Activated CD4-positive, alpha-beta memory T cell treated with anti-CD3 and anti-CD28 coated beads, Interleukin-2, amount 10 ng/mL, durations not matched to agents 7 days and 5 days (primary cell): Measurements from ENCODE around the gene CALD1. TPM values are rescaled to one million over a fixed set of nuclear protein-coding genes. Genes with fewer than 3 reads are reported as not detected.

ENCODE experiments used
- CTCF ChIA-PET: fragments of 350-600 bp; sonication (Branson Sonifier 250); formaldehyde crosslinking; loops from one replicate; lab custom pipeline; 2021; ENCODE audit warnings: antibody characterized with exemption, inconsistent platforms; lab: Charles Lee
- POLR2A ChIA-PET: fragments of 350-600 bp; sonication (Branson Sonifier 250); formaldehyde crosslinking; loops from one replicate; lab custom pipeline; 2021; ENCODE audit warnings: antibody characterized with exemption; lab: Charles Lee
- DNase-seq: peaks from one replicate; pipeline ENCODE4 v3.0.0-alpha.2; 2020
- H3K27ac Mint-ChIP-seq: one replicate; pipeline ENCODE4 v1.8.0; 2021; ENCODE audit warnings: mild to moderate bottlenecking, mixed read lengths
- H3K27me3 Mint-ChIP-seq: one replicate; pipeline ENCODE4 v1.8.0; 2021; ENCODE audit warnings: mixed read lengths
- H3K36me3 Mint-ChIP-seq: one replicate; pipeline ENCODE4 v1.8.0; 2021; ENCODE audit warnings: low read depth, mixed read lengths
- H3K4me1 Mint-ChIP-seq: one replicate; pipeline ENCODE4 v1.8.0; 2021; ENCODE audit warnings: mixed read lengths
- H3K4me3 Mint-ChIP-seq: one replicate; pipeline ENCODE4 v1.8.0; 2021; ENCODE audit warnings: mild to moderate bottlenecking, mixed read lengths
- H3K9me3 Mint-ChIP-seq: one replicate; pipeline ENCODE4 v1.8.0; 2021; ENCODE audit warnings: mixed read lengths
- total RNA-seq, 2 experiments: library from RNA; stranded (reverse); gene quantifications; one replicate each; pipeline ENCODE4 v1.2.3, GENCODE V29; 2021

CALD1 gene
- total RNA-seq, 2 experiments from 2014 or later, result 0.38 to 0.63 TPM

DNA sequence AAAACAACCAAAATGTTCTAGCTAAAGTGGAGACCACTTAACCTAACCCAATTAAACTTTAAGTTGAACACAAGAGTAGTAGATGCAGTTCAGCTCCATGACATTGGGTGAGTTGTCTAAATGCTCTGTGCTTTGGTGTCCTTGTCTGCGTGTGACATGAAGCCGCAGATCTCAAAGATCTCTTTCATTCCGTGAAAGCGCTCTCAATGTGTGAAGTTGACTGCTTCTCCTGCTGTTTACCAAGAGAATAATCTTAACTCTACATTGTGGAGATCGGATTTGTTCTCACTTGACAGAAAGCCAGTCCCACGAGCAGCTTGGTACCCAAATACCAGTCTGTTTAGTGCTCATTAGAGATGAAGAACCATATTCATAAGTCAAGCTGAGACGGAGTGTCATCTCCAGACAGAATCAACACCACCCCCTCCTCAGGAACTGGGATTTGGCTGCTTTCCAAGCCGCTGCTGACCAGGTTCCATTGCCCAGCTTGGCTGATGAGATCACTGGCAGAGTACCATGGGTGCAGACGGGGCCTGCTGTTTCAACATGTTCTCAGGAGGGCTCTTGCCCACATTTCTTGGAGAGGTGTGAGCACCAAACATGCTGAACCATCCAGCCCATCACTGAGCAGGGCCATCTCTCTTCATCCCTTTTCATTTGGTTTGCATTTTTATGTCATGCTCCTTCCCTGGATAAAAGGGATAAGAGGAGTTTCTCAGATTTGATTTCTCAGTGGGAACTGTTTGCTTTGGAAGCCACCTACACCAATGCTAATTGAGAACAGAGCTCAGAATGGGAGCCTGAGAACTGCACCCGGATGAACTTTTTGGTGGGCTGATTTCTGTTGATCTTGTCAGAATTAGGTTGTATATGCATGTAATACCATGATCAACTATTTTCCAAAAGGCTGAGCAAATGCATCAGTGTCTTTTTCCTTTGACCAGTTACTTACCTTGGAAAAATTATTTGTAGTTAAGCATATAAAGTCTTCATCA is 111.1 kb downstream of the CALD1 start:
- peaks cover 15% of the 10 kb centered on the region for H3K27me3 Mint-ChIP-seq
- H3K4me3 Mint-ChIP-seq, result no peak overlapping the region
- no peaks in the 10 kb centered on the region for H3K9me3 Mint-ChIP-seq
- POLR2A ChIA-PET, result no interaction called here
- CTCF ChIA-PET, result interaction anchor here (1.1 kb wide), 1 partner anchor 12 kb away, joined by 3 read pairs; no protein-coding TSS in a partner anchor
- no peak overlapping the region for H3K27ac Mint-ChIP-seq
- no peak for DNase-seq
- H3K4me1 Mint-ChIP-seq, result peaks cover 8% of the 10 kb centered on the region
- H3K36me3 Mint-ChIP-seq, result no peaks in the 10 kb centered on the region

DNA sequence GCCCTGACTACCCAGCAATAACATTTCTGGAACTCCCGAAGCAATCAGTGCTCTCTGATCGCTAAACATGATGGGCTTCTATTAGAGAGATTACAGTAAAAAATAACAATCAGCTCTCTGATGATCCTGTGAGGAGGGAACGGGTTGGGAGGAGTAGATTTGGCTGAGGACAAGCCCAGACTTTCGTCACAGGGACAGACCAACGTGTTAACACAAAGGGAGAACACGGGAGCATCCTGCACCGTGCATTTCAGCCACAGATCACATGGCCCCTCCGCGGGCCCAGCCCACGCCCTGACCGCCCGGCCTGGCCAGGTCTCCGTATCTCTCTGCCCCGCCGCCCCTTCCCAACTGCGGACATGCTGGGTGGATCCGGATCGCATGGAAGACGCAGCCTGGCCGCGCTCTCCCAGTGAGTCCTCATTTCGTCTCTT is 111.8 kb downstream of the CALD1 start:
- ChIA-PET CTCF (no interaction called here), POLR2A (no interaction called here)
- H3K27me3 Mint-ChIP-seq, result peaks cover 15% of the 10 kb centered on the region
- H3K9me3 Mint-ChIP-seq, result peaks cover 6% of the 10 kb centered on the region
- no peak overlapping the region for H3K27ac Mint-ChIP-seq
- DNase-seq, result no peak
- no peak overlapping the region for H3K4me3 Mint-ChIP-seq
- no peaks in the 10 kb centered on the region for H3K36me3 Mint-ChIP-seq
- H3K4me1 Mint-ChIP-seq, result peaks cover 5% of the 10 kb centered on the region

DNA sequence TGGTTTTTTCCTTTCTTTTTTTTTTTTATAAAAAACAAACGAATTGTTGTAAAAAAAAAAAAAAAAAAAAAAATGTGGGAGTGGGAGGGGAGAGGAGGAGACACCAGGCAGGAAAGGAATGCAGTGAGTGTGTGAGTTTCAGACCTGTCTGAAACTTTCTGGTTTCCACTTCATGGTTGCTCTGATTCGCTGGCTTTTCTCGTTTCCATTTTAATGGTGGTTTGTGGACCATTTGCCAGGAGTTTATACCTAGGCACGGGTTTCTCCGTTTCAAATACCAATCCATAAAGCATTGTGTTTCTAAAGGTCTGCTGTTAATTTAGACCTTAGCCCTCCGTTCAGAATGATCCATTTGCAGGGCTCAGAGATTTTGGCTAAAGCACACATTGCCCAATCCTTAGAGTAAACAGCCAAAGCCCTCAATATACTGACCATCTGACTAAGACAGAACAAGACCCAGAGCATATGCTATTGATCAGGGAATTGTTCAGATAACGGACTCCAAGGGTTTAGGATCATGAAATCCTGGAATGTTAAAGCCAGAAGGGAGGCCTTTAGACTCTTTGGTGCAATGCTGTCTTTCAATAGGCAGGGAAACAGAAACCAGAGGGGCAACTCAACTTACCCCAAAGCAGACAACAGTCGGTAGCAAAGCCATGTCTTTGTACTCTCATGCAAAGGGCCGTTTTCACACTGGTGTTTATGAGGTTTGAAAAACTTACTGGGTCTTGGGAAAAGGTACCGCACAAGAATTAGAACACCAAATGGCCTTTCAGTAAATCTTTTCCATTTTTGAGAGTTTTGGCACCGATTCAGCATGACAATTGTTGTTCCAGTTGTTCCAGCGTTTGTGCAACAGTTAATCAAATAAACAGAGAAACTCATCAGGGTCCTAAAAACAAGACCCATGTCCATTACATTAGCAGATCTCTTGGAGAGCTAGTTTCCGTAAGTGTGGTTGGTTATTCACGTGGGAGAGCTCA is 112.6 kb downstream of the CALD1 start:
- POLR2A ChIA-PET, result no interaction called here
- Mint-ChIP-seq H3K9me3 (peaks cover 9% of the 10 kb centered on the region), H3K4me1 (no peaks in the 10 kb centered on the region), H3K4me3 (no peak overlapping the region), H3K36me3 (no peaks in the 10 kb centered on the region), H3K27ac (no peak overlapping the region), H3K27me3 (peaks cover 16% of the 10 kb centered on the region)
- CTCF ChIA-PET, result no interaction called here
- DNase-seq, result no peak

DNA sequence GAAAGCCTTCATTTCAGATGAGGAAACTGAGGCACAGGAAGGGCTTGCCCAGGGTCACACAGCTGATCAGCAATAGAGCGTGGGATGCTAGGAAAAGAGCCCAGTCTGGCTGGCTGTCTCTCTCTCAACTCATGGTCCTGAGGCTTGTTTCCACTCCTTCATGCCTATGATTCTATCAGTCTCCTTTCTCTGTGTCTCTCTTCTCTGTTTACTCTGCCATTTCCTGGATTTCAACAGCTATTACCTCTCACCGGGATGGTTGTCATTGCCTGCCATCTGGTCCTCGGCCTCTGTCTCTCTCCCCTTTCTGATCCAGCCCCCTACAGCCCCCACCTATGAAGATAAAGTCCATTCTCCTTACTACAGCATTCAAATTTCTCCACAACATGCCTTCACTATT is 113.5 kb downstream of the CALD1 start:
- POLR2A ChIA-PET, result no interaction called here
- H3K27ac Mint-ChIP-seq, result no peak overlapping the region
- H3K9me3 Mint-ChIP-seq, result peaks cover 9% of the 10 kb centered on the region
- no peaks in the 10 kb centered on the region for H3K36me3 Mint-ChIP-seq
- H3K27me3 Mint-ChIP-seq, result peaks cover 16% of the 10 kb centered on the region
- CTCF ChIA-PET, result no interaction called here
- DNase-seq, result no peak
- H3K4me1 Mint-ChIP-seq, result no peaks in the 10 kb centered on the region
- no peak overlapping the region for H3K4me3 Mint-ChIP-seq

DNA sequence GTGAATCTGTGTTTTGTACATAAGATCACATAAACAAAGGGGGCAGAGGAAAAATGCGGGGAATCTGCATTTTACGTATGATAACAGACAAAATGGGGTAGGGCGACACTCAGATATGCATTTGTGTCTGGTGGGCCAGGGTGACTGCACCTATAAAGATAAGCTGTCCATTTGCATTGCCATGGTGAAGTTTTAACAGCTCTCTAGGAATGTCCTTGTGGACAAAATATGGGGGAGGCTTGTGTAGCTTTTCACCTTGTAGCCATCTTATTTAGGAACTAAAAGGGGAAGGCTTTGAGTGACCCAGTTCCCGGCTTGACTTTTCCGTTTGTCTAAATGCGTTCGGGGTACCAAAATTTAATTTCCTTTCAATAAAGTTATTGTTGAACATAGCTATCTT is 114.5 kb downstream of the CALD1 start:
- Mint-ChIP-seq H3K4me3 (no peak overlapping the region), H3K4me1 (no peaks in the 10 kb centered on the region), H3K27me3 (peaks cover 16% of the 10 kb centered on the region), H3K9me3 (peaks cover 9% of the 10 kb centered on the region), H3K27ac (no peak overlapping the region), H3K36me3 (no peaks in the 10 kb centered on the region)
- POLR2A ChIA-PET, result no interaction called here
- no peak for DNase-seq
- CTCF ChIA-PET, result interaction anchor here (0.6 kb wide), 1 partner anchor 60 kb away, joined by 3 read pairs; no protein-coding TSS in a partner anchor

DNA sequence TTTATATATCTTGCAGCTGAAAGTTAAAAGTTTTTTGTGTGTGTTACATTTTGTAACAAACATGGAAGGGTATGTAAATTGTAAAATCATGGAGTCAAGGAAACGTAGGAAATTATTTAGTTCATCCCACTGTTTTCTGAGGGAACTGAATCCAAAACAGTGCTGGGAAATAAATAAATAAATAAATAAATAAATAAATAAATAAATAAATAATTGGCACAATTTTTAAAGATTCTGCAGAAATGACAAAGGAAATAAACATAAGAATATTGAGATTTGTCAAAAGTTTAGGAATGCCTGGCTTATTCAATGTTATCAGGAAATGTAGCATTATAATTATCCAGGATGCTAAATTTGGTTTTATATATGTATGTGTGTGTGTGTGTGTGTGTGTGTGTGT is 115.5 kb downstream of the CALD1 start:
- no peak overlapping the region for H3K4me3 Mint-ChIP-seq

DNA sequence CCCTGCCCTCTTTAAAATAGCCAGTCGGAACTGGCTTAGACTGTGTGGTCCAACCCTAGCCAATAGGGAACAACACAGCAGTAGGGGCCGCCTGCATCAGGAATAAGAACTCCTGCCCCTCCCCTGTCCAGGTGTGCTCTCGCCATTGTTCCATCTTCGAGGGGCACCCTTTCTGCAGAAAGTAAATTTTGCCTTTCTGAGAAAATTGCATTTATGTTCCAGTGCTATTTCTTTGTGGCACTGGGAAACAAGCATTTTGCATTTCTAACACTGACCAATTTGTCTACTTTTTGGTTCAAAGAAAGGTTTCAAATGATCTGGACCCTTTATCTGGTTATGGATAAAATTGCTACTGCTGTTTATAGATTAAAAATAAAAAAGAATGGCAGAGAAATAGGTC is 116.6 kb downstream of the CALD1 start:
- H3K27ac Mint-ChIP-seq, result no peak overlapping the region
- POLR2A ChIA-PET, result no interaction called here
- peaks cover 16% of the 10 kb centered on the region for H3K27me3 Mint-ChIP-seq
- H3K4me3 Mint-ChIP-seq, result no peak overlapping the region
- H3K4me1 Mint-ChIP-seq, result peaks cover 1% of the 10 kb centered on the region
- H3K36me3 Mint-ChIP-seq, result no peaks in the 10 kb centered on the region
- CTCF ChIA-PET, result no interaction called here
- DNase-seq, result no peak
- H3K9me3 Mint-ChIP-seq, result peaks cover 9% of the 10 kb centered on the region

More for the DNA sequence above, 115.5 kb downstream of the CALD1 start:
- peaks cover 1% of the 10 kb centered on the region for H3K4me1 Mint-ChIP-seq
- POLR2A ChIA-PET, result no interaction called here
- no peak for DNase-seq
- H3K9me3 Mint-ChIP-seq, result peaks cover 9% of the 10 kb centered on the region
- CTCF ChIA-PET, result interaction anchor here (0.6 kb wide), 1 partner anchor 769 kb away, joined by 4 read pairs; no protein-coding TSS in a partner anchor
- H3K27ac Mint-ChIP-seq, result no peak overlapping the region
- H3K36me3 Mint-ChIP-seq, result no peaks in the 10 kb centered on the region
- peaks cover 16% of the 10 kb centered on the region for H3K27me3 Mint-ChIP-seq

DNA sequence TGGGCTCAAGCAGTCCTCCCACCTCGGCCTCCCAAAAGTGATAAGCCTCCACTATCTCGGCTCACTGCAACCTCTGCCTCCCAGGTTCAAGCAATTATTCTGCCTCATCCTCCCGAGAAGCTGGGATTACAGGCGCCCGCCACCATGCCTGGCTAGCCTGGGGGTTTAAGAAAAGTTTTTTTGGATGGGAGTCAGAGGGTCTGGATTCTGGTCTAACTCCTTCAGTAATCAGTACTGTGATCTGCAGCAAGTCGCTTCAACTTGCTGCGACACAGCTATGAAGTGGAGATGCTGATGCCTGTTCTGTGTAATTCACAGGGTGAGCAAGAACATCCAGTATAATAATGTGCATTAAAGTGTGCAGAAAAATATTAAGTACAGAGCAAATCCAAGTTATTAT is 118.5 kb downstream of the CALD1 start:
- no peak overlapping the region for H3K4me3 Mint-ChIP-seq

DNA sequence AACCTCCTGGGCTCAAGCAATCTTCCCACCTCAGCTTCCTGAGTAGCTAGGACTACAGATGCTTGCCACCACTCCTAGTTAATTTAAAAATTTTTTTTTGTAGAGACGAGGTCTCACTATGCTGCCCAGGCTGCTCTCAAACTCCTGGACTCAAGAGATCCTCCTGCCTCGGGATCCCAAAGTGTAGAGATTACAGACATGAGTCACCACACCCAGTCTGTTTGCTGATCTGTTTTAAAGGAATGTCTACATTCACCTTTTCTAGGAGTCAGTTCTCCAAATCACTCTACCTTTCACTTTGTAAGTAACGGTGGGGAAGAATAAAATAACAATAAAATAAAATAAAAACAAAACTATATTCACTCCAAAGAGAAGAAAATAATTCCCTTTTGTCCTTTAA is 120.3 kb downstream of the CALD1 start:
- no peak overlapping the region for H3K4me3 Mint-ChIP-seq
- ChIA-PET POLR2A (no interaction called here), CTCF (no interaction called here)
- H3K36me3 Mint-ChIP-seq, result no peaks in the 10 kb centered on the region
- H3K27me3 Mint-ChIP-seq, result peaks cover 3% of the 10 kb centered on the region
- H3K27ac Mint-ChIP-seq, result no peak overlapping the region
- peaks cover 9% of the 10 kb centered on the region for H3K9me3 Mint-ChIP-seq
- DNase-seq, result no peak
- H3K4me1 Mint-ChIP-seq, result peaks cover 1% of the 10 kb centered on the region

More for the DNA sequence above, 118.5 kb downstream of the CALD1 start:
- CTCF ChIA-PET, result no interaction called here
- no peaks in the 10 kb centered on the region for H3K36me3 Mint-ChIP-seq
- H3K9me3 Mint-ChIP-seq, result peaks cover 9% of the 10 kb centered on the region
- peaks cover 11% of the 10 kb centered on the region for H3K27me3 Mint-ChIP-seq
- H3K4me1 Mint-ChIP-seq, result peaks cover 1% of the 10 kb centered on the region
- no peak for DNase-seq
- H3K27ac Mint-ChIP-seq, result no peak overlapping the region
- POLR2A ChIA-PET, result no interaction called here

DNA sequence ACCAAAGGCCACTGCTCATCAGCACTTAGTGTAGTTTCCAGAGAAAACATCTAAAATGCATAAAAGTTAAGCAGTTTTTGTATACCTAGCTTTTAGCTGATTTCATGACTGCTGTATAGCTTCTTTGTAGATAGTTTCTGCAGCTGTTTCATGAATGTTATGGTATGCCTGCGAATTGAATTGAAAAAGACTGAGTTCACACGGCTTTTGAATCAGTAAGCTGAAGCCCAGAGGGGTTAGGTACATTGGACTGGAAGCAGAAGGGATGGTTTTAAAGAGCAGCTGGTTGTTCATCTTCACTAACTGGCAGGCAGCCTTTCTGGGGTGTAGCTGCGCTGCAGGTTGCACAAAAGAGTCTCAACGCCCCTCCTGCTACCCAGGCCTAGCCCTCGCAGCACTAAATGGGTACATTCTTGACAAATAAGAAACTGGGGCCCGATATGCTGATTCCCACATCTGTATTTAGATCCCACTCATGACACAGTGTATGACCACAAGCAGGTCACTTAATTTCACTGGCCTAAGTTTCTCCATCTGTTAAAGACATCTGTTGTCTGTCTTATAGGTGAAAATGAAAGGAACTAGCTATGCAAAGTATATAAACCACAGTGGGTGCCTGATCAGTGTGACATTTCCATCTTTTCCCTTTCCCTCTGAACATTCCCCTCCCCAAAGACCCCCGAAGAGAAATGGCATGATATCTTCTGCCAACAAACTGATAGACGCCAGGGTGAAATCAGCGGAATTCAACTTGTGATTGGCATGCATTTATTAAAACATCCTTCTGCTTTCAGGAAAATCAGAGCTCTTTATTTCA is 120.9 kb downstream of the CALD1 start:
- H3K27me3 Mint-ChIP-seq, result peaks cover 1% of the 10 kb centered on the region
- POLR2A ChIA-PET, result no interaction called here
- H3K36me3 Mint-ChIP-seq, result no peaks in the 10 kb centered on the region
- H3K4me3 Mint-ChIP-seq, result no peak overlapping the region
- CTCF ChIA-PET, result no interaction called here
- peaks cover 1% of the 10 kb centered on the region for H3K4me1 Mint-ChIP-seq
- no peak overlapping the region for H3K27ac Mint-ChIP-seq
- H3K9me3 Mint-ChIP-seq, result peaks cover 9% of the 10 kb centered on the region
- DNase-seq, result no peak

DNA sequence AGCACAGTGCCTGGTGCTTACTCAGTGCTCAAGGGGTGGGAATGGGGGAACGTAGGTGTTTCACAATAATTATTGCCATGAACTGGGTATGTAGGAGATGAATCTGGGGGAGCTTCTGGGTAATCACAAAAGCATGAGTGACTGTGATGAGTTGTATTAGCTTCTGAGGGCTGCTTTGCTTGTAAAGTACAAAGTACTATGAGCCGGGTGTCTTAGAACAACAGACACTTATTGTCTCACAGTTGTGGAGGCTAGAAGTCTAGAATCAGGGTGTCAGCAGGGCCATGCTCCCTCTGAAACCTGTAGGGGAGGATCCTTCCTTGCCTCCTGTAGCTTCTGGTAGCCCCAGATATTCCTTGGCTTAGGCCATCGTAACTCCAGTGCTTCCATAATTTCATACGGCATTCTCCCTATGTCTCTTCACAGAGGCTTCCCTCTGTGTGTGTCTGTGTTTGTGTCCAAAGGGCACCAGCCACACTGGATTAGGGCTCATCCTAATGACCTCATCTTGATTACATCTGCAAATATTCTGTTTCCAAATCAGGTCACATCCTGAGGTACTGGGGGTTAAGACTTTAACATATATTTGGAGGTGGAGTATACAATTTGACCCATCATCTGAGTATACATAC is 122.1 kb downstream of the CALD1 start:
- peaks cover 1% of the 10 kb centered on the region for H3K27me3 Mint-ChIP-seq
- POLR2A ChIA-PET, result no interaction called here

DNA sequence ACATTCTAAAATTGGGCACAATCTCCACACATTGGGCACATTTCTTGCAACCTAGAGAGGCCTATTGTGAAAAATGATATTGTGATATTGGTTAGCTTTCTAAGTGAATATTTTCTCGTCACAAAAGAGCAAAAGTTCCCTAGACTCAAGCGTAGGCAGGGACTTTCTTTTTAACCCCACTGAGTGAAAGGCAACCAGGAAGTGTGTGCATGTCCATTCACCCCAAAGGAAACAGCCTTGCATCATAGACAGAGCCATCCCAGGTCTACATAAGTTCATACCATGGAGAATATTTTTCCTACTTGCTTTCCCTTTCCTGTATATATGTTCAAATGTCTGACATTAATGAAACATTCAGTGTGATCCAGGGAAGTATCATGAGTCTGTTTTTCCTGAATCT is 122.6 kb downstream of the CALD1 start:
- CTCF ChIA-PET, result no interaction called here
- Mint-ChIP-seq H3K4me3 (no peak overlapping the region), H3K27me3 (no peaks in the 10 kb centered on the region), H3K27ac (no peak overlapping the region), H3K36me3 (no peaks in the 10 kb centered on the region), H3K9me3 (no peaks in the 10 kb centered on the region), H3K4me1 (peaks cover 4% of the 10 kb centered on the region)
- DNase-seq, result no peak
- POLR2A ChIA-PET, result no interaction called here

More for the DNA sequence above, 122.1 kb downstream of the CALD1 start:
- CTCF ChIA-PET, result no interaction called here
- no peak overlapping the region for H3K4me3 Mint-ChIP-seq
- H3K4me1 Mint-ChIP-seq, result peaks cover 1% of the 10 kb centered on the region
- no peak overlapping the region for H3K27ac Mint-ChIP-seq
- no peaks in the 10 kb centered on the region for H3K36me3 Mint-ChIP-seq
- no peak for DNase-seq
- H3K9me3 Mint-ChIP-seq, result peaks cover 2% of the 10 kb centered on the region
